ENCODE data around the gene GLS2.
"Not testable (repeated sequence)": the region's sequence is repeated elsewhere in the genome, so short reads cannot be mapped to it uniquely, and the experiment has no call there.

GLS2 gene

DNA sequence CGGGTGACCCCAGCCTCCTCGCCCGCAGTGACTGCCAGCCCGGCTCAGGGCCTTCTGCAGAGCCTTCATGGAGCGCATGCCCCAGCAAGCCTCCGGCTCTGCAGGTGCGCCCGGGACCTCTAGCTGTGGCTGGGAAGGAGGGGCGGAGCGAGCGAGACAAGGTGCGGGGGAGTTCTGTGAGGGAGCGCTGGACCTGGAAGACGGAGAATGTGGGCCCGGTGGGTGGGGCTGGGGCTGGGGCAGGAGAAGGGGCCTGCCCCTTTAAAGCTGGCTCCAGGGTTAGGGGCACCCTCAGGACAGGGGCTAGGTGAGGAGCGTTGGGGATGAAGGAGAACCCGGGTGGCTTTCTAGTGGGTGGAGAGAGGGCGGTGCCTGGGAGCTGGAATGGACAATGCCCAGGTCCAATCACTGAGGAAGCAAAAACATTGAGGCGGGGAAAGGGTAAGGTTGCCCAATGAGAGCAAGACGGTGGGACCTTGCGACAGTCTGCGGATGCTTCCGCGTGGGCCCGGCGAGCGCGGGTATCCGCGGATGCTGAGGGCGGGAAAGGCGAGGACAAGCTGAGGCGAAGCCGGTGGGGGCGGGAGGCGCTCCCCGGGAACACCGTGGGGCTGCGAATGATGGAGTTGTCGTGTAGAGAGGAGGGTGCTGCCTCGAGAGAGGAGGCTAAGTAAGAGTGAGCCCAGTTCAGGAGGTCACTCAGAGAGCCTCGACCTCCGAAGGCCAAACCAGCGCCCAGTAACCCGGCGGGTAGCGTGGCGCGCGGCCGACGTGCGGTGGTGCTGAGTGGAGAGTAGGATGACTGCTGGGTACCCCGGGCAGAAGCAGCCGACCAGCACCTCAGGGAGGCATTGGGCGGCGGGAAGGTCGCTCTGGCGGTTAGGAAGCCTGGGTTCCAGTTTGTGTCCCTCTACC lies at the start of gene GLS2:
TSS of gene GLS2 (minus strand) at position 121 of the 915 bp plus-strand sequence. CDS start at position 78, 43 bp downstream.
- peak; percentile 92 to 96 for DNase-seq

DNA sequence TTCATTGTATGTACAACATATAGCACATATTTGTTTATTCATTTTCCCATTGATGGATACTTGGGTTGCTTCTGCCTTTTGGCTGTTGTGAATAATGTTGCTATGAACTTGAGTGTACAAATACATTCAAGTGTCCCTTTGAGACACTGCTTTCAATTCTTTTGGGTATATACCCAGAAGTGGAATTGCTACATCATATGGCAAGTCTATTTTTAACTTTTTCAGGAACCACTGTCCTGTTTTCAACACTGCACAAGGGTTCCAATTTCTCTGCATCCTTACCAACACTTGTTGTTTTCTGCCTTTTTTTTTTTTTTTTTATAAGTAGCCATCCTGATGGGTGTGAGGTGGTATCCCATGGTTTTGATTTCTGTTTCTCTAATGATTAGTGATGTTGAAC lies 49.6 kb upstream of the GLS2 start:
- DNase-seq, result no peak

DNA sequence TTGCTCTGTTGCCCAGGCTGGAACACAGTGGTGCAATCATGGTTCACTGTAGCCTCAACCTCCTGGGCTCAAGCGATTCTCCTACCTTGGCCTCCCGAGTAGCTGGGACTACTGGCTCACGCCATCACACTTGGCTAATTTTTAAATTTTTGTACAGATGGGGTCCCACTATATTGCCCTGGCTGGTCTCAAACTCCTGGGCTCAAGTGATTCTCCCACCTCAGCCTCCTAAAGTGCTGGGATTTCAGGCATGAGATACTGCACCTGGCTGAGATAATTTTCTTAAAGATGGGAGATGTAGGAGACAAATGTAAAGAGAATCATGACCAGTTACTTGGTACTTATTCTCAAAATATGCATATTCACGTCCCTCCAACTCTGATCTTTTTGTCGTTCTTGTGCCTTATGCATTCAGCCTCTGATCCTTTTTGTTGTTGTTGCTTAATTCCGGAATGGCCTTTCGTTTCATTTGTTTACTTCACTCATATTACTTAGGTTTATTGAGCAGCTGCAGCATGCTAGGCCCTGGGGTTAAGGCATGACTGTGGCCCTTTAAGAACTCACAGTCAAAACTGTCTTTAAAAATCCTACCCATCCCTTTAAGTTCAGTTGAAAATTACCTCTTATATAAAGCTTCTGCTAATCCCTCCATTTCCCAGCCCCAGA lies 42.6 kb upstream of the GLS2 start:
- DNase-seq, result no peak

DNA sequence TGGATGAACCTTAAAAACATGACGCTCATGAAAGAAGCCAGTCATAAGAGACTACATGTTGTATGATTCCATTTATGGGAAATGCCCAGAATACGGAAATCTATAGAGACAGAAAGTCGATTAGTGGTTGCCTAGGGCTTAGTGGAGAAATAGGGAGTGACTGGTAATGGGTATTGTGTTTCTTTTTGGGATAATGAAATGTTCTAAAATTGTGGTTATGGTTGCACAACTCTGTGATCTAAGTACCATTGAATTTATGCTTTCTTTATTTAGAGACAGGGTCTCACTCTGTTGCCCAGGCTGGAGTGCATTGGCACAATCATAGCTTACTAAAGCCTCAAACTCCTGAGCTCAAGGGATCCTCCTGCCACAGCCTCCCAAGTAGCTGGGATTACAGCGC lies 41.7 kb upstream of the GLS2 start:
- no peak for DNase-seq

DNA sequence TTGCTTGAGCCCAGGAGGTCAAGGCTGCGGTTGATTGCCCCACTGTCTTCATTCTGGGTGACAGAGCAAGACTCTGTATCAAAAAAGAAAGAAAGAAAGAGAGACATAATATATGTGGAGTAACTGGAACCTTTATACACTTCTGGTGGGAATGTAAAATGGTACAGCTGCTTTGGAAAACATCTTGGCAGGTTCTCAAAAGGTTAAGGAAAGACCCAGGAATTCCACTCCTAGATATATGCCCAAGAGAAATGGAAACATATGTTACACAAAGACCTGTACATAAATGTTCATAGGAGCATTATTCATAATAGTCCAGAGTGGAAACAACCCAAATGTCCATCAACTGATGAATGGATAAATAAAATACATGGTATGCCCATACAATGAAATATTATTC lies 40.9 kb upstream of the GLS2 start:
- DNase-seq, result no peak

DNA sequence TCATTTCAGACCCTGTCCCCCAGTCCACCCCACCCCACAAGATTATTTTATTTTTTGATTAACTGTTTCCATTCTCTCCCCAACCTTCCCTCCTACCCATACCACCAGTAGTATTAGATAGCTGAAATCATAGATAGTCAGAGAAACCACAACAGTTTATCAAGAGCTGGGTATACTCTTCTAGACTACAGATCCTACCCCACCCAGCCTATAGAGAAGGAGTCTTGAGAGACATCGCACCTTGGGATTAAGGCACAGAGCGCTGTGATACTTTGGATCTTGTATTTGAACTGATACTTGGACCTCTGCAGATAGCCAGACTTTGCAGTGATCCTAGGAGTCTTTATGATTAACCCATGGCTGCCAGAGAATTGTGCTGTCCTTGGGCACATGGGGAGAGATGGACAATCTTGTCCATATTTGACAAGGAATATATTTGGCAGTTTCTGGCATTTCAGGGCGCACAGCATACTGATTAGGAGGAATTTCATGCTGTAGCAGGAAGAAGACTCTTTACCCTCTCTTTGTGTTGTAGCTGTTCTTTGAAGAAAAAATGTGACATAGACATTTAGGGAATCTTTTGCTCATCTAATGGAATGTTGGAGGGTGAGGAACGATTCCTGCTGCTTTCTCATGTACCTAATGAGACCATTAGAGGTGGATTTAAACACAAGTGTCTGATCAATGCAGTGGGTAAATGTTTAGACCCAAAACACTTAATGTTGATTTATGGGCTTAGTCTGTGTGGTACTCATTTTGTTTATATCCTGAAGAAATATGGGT lies 34.6 kb upstream of the GLS2 start:
- DNase-seq, result no peak

DNA sequence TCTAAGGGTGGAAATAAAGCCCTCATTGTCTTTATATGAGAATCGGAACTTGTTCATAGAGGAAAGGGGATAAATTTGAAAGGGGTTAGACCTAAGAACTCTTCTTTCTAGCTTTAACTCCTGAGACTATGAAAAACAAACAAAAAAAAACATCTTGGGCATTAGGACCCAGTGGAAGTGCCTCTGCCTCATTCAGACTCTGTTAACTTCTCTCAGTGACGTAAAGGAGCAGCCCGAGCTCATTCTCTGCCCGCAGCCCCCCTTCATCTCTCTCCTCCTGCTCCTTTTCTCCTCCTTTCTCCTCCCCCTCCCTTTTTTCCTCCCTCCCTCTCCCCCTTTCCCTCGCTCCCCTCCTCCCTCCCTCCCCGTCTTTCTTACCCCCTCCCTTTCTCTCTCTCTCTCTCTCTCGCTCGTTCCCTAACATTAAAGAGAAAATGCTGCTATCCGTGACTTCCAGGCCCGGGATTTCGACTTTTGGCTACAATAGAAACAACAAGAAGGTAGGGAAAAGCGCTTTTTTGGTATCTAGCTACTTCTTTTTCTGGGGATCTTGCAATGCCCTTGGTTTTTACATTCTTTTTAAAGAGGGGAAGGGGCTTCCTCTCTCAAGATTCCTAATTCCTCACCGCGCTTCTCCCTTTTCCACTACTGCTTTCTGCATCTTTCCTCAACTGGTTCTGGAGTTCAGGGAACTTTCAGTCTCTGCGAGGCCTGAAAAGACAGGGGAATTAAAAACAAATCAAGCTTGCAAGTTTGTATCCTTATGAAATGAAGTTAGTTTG lies 33.8 kb upstream of the GLS2 start, which contains the start of gene RBMS2:
TSS of gene RBMS2 (plus strand) at position 231 of the 782 bp plus-strand sequence. CDS start at position 435, 204 bp downstream.
- DNase-seq, result peak; percentile 15 to 47

DNA sequence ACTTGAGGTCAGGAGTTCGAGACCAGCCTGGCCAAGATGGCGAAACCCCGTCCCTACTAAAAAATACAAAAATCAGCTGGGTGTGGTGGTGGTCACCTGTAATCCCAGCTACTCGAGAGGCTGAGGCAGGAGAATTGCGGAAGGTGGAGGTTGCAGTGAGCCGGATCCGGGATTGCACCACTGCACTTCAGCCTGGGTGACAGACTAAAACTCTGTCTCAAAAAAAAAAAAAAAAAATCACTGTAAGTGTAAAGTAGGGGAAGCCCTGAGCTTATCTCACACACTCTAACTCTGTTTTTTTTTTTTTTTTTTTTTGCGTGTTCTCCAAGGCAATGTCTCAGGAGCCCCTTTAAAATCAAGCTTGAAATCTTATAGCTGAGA lies 33.2 kb upstream of the GLS2 start:
- DNase-seq, result no peak

DNA sequence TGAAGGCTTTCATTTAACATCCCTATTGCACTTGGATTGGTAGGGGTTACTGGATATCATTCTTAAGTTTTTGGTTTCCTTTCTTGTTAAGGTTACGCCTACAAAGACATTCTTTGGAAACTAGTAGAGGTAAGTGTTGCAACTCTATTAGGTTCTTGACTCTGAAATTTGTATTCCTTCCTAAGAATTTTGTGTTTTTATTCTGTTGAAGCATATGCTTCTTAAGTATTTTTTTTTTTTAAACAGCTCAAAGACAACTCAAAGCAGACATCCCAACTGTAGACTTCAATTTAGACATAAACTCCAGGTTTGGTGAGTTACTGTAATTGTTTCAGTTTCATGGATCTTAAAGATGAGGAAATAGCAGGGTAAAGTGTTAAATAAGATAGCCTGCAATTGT lies 32.5 kb upstream of the GLS2 start:
- DNase-seq, result no peak

DNA sequence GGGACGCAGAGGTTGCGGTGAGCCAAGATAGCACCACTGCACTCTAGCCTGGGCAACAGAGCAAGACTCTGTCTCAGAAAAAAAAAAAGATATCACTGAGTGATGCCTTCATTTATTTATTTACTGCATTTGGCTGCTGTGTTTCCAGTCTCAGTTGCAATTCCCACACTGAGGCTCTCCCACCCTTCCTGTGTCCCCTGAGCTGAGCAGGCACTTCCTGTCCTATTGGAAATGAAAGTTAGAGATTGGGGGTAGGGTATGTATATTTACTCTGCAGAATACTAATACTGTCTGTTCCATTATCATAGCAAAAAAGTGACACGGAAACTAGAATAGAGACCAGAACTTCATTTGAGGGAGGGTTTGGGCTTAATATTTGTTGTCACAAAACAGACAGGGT lies 32.1 kb upstream of the GLS2 start:
- DNase-seq, result no peak

DNA sequence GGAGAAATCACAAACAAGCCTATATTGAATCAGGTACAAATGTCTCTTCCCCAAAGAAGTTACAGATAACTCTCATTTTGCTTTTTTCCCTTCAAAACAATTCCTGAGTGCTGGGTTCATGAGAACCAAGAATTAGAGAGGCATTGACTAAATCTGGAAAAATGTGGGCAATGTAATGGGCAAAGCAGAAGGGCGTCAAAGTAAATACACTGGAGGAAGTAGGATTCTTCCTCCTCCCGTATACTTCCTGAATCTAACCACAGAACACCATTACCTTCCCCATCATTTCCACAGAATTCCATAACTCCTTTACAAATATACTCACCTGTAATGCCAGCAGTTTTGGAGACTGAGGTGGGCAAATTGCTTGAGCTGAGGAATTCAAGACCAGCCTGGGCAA lies 30.6 kb upstream of the GLS2 start:
- DNase-seq, result no peak

DNA sequence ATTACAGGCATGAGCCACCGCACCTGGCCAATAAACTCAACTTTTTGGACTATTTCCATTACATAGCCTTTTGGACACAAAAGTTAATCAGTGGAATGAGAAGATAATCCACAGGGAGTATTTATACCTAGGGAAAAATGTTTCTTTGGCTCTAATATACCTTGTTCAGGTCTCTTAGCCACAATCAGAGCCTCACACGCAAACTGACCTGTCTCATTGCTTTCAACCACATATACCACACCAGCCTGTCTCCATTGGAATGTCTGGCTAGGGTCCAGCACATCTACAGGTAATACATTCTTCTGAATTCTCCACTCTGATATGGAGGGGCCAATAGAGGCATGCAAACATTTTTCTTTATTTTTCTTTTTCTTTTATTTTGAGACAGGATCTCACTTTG lies 29.9 kb upstream of the GLS2 start:
- no peak for DNase-seq

DNA sequence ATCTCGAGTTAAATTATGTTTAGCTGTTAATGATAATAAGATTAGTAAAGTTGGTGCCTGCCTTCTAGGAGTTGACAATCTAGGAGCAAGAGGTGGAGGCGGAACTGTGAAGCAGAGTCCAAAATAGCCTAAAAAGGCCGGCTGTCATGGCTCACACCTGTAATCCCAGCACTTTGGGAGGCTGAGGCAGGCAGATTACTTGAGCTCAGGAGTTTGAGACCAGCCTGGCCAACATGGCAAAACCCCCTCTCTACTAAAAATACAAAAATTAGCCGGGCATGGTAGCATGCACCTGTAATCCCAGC lies 26.0 kb upstream of the GLS2 start:
- DNase-seq, result not testable (repeated sequence)

DNA sequence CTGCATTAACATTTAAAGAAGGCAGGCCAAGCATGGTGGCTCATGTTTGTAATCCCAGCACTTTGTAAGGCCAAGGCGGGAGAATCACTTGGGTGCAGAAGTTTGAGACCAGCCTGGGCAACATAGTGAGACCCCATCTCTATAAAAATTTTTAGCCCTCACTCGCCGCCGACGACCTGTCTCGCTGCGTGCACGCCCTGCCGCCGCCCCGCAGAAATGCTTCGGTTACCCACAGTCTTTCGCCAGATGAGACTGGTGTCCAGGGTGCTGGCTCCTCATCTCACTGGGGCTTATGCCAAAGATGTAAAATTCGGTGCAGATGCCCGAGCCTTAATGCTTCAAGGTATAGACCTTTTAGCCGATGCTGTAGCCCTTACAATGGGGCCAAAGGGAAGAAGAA lies 22.8 kb upstream of the GLS2 start:
- no peak for DNase-seq

DNA sequence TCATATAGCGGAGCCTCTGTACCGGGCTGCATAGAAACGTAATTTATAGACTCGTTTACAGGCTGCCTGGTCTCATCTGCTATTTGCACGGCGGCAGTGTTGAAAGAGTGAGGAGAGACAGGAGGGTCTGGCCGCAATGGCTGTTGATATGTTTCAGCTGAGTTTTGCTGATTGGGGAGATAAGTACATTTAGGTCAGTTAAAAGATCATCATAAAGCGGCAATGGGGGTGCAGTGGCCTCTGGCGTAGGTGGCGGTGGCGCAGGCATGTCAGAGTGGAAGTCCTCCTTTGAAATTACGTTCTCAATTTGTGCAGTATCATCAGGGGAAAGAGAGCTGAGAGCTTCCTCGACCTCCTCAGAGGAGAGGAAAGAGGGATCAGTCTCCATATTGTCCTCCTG lies 11.9 kb upstream of the GLS2 start:
- not testable (repeated sequence) for DNase-seq

DNA sequence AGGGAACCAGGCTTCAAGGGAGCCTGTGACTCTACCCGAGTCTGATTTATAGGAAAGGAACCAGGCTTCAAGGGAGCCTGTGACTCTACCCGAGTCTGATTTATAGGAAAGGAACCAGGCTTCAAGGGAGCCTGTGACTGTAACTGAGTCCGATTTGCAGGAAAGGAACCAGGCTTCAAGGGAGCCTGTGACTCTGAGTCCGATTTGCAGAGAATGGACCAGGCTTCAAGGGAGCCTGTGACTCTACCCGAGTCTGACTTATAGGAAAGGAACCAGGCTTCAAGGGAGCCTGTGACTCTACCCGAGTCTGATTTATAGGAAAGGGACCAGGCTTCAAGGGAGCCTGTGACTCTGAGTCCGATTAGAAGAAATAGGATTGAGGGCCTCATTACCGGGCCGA lies 11.5 kb upstream of the GLS2 start:
- not testable (repeated sequence) for DNase-seq

DNA sequence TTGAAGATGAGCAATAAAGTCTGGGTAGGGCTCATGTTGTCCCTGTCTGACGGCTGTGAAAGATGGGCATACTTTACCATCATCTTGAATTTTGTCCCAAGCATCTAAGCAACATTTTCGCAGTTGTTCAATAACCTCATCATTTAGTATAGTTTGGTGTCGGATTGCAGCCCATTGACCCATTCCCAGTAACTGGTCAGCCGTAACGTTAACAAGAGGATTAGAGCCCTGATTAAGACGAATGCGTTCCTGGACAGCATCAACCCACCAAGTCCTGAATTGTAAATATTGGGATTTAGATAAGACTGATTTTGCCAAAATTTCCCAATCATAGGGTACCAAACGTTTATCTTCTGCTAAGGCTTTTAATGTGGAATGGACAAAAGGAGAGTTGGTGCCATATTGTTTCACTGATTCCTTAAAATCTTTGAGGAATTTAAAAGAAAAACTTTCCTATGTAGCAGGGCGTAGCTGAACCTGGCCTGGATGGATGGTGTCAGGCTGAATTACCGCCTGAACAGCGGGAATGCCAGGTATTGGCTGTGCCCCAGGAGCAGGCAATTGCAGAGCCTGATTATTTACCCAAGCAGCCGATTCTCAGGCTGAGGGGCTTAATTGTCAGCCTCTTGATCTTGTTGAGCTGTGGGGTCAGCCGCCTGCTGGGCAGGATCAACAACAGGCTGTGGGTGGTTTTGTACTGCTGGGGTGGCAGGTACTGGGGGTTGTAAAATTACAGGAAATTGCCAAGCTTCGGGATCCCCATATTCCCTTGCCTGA lies 10.4 kb upstream of the GLS2 start:
- DNase-seq, result not testable (repeated sequence)

DNA sequence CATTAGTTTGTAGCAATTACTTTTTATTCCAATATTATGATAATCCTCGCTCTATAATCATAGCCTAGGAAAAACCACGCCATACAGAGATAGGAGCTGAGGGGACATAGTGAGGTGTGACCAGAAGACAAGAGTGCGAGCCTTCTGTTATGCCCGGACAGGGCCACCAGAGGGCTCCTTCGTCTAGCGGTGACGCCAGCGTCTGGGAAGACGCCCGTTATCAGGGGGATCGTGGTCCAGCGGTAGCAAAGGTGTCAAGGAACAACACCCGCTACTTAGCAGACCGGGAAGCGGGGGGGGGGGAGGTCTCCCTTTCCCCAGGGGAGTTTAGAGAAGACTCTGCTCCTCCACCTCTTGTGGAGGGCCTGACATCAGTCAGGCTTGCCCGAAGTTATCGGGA lies 8.7 kb upstream of the GLS2 start:
- peak in 1 of 2 experiments; percentile 35 for DNase-seq

DNA sequence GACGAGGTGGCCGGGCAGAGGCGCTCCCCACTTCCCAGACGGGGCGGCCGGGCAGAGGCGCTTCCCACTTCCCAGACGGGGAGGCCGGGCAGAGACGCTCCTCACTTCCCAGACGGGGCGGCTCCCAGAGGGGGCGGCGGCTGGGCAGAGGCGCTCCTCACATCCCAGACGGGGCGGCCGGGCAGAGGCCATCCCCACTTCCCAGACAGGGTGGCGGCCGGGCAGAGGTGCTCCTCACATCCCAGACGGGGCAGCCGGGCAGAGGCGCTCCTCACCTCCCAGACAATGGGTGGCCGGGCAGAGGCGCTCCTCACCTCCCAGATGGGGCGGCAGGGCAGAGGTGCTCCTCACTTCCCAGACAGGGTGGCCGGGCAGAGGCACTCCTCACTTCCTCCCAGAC lies 6.5 kb upstream of the GLS2 start:
- not testable (repeated sequence) for DNase-seq

DNA sequence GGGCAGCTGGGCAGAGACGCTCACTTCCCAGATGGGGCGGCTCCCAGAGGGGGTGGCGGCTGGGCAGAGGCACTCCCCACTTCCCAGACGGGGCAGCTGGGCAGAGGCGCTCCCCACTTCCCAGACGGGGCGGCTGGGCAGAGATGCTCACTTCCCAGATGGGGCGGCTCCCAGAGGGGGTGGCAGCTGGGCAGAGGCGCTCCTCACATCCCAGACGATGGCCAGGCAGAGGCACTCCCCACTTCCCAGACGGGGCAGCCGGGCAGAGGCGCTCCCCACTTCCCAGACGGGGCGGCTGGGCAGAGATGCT lies 6.1 kb upstream of the GLS2 start:
- DNase-seq, result not testable (repeated sequence)

DNA sequence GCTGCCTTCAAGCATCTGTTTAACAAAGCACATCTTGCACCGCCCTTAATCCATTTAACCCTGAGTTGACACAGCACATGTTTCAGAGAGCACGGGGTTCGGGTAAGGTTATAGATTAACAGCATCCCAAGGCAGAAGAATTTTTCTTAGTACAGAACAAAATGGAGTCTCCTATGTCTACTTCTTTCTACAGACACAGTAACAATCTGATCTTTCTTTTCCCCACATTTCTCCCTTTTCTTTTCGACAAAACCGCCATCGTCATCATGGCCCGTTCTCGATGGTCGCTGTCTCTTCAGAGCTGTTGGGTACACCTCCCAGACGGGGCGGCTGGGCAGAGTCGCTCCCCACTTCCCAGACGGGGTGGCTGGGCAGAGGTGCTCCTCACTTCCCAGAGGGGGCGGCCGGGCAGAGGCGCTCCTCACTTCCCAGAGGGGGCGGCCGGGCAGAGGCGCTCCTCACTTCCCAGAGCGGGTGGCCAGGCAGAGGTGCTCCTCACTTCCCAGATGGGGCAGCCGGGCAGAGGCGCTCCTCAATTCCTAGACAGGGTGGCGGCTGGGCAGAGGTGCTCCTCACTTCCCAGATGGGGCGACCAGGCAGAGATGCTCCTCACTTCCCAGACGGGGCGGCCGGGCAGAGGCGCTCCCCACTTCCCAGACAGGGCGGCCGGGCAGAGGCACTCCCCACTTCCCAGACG lies 5.6 kb upstream of the GLS2 start:
- DNase-seq, result not testable (repeated sequence)
